K562 (cell line): ENCODE measurements around the gene TMEM164. TPM values are rescaled to one million over a fixed set of nuclear protein-coding genes. Genes with fewer than 3 reads are reported as not detected.

Experiments
- ATAC-seq: fragments of 200-7000 bp; cut with Tn5 transposase; 3 replicates; pipeline ENCODE4 v1.9.1; 2020; ENCODE audit warnings: moderate library complexity
- BruUV-seq: library from RNA; stranded (reverse); fragments of 400-500 nt; replicated peaks from 2 replicates; lab custom pipeline; 2021; lab: Mats Ljungman, UMichigan
- CTCF ChIA-PET: fragments of 300-600 bp; formaldehyde crosslinking; extraction: SDS; loops from one replicate; lab custom pipeline; 2021; ENCODE audit warnings: low intra/inter-chr PET ratio; lab: Yijun Ruan, JAX
- POLR2A ChIA-PET: fragments of 300-600, 350-650 bp; sonication (Branson Sonifier 250); formaldehyde crosslinking; extraction: SDS; loops from one replicate; lab custom pipeline; 2021; ENCODE audit warnings: antibody characterized with exemption, inconsistent platforms; lab: Yijun Ruan, JAX
- DNase-seq, 4 experiments: peaks; one replicate each; pipeline versions ENCODE4 v3.0.0 to v3.0.0-alpha.2; 2011 to 2018; ENCODE audit warnings: low spot score in 3 of 4, mixed read lengths in 3 of 4; ENCODE audit errors: extremely low read depth in 1 of 4
- FAIRE-seq: peaks from 2 replicates; lab custom pipeline; 2011; peaks lifted over from hg19 to GRCh38; lab: Jason Lieb, UNC
- H2AFZ ChIP-seq: 2 replicates; pipeline ENCODE4 v1.6.0; 2011; ENCODE audit warnings: low read depth, low read length, control low read depth, inconsistent platforms
- H3K27ac ChIP-seq: fragments of 200-600 bp; 3 replicates; pipeline ENCODE4 v1.8.0; 2011; ENCODE audit warnings: low read depth, mild to moderate bottlenecking, control low read depth, inconsistent platforms, low read length, moderate library complexity, mixed read lengths; ENCODE audit errors: extremely low read depth
- H3K27me3 ChIP-seq, 2 experiments: fragments of 300-600 bp in 1 of 2; 2 replicates in 1 of 2; 3 replicates in 1 of 2; pipeline versions ENCODE4 v1.6.0 to v1.8.0; 2011; ENCODE audit warnings: inconsistent platforms in 2 of 2, low read length in 2 of 2, mild to moderate bottlenecking in 1 of 2, mixed read lengths in 1 of 2, moderate library complexity in 1 of 2; ENCODE audit not compliant: control insufficient read depth in 2 of 2, insufficient read depth in 2 of 2
- H3K36me3 ChIP-seq: fragments of 300-600 bp; 3 replicates; pipeline ENCODE4 v1.8.0; 2011; ENCODE audit warnings: mild to moderate bottlenecking, low read length, inconsistent platforms; ENCODE audit not compliant: control insufficient read depth, insufficient read depth
- H3K4me1 ChIP-seq, 2 experiments: fragments of 200-600 bp in 1 of 2; replicated peaks in 1 of 2; 2 replicates in 1 of 2; 3 replicates in 1 of 2; pipeline versions ENCODE4 v1.5.1 to v1.8.0; 2011; ENCODE audit warnings: inconsistent platforms in 2 of 2, low read length in 2 of 2, mild to moderate bottlenecking in 1 of 2, mixed read lengths in 1 of 2, moderate library complexity in 1 of 2; ENCODE audit not compliant: control insufficient read depth in 2 of 2, insufficient read depth in 2 of 2
- H3K4me2 ChIP-seq: 2 replicates; pipeline ENCODE4 v1.6.1; 2011; ENCODE audit warnings: low read length, control low read depth, inconsistent platforms, mixed read lengths; ENCODE audit not compliant: insufficient read depth
- H3K4me3 ChIP-seq: fragments of 200-600 bp; sonication (generic), shearing (Covaris generic); 2 replicates; pipeline ENCODE4 v1.5.1; 2016; ENCODE audit warnings: control low read depth, inconsistent platforms
- H3K79me2 ChIP-seq: fragments of 200-600 bp; 3 replicates; pipeline ENCODE4 v1.8.0; 2011; ENCODE audit warnings: low read length, inconsistent platforms; ENCODE audit not compliant: control insufficient read depth, insufficient read depth
- H3K9ac ChIP-seq, 2 experiments: 2 replicates each; pipeline versions ENCODE4 v1.6.0 to v1.6.1; 2011; ENCODE audit warnings: low read depth in 2 of 2, low read length in 2 of 2, control low read depth in 1 of 2, inconsistent platforms in 1 of 2, mild to moderate bottlenecking in 1 of 2, mixed read lengths in 1 of 2; ENCODE audit not compliant: insufficient read depth in 1 of 2
- H3K9me1 ChIP-seq: one replicate; pipeline ENCODE4 v1.6.0; 2011; ENCODE audit warnings: inconsistent platforms, mild to moderate bottlenecking, low read length, moderate library complexity; ENCODE audit not compliant: control insufficient read depth, insufficient read depth
- H3K9me3 ChIP-seq: replicated peaks from 2 replicates; pipeline ENCODE4 v1.5.1; 2011; ENCODE audit warnings: low read depth, low read length, inconsistent platforms; ENCODE audit not compliant: control insufficient read depth, insufficient read depth
- H4K20me1 ChIP-seq: replicated peaks from 2 replicates; pipeline ENCODE4 v1.6.1; 2011; ENCODE audit warnings: low read length, inconsistent platforms, mixed read lengths; ENCODE audit not compliant: control insufficient read depth, insufficient read depth
- HLTF ChIP-seq: fragments of 450-650 bp; IDR thresholded peaks from 2 replicates; pipeline ENCODE4 v1.6.1; 2016
- HNRNPUL1 ChIP-seq: fragments of 200-400 bp; formaldehyde crosslinking; IDR thresholded peaks from 2 replicates; pipeline ENCODE4 v1.6.1; 2017; ENCODE audit warnings: low read length
- KLF16 ChIP-seq: IDR thresholded peaks from 2 replicates; pipeline ENCODE4 v1.6.1; 2016; ENCODE audit warnings: antibody characterized with exemption
- NONO ChIP-seq, 2 experiments: fragments of 200-400 bp in 1 of 2; fragments of 450-650 bp in 1 of 2; formaldehyde crosslinking in 1 of 2; IDR thresholded peaks; 2 replicates each; pipeline ENCODE4 v1.6.1; 2017; ENCODE audit warnings: low read depth in 2 of 2, mild to moderate bottlenecking in 2 of 2, moderate library complexity in 2 of 2, low read length in 1 of 2
- NR2C2 ChIP-seq, 2 experiments: fragments of 200-800 bp in 1 of 2; sonication (Bioruptor generic) in 1 of 2; sonication (generic) in 1 of 2; formaldehyde crosslinking in 1 of 2; IDR thresholded peaks; 2 replicates each; pipeline versions ENCODE4 v1.6.1 to v1.8.0; 2016 to 2022; ENCODE audit warnings: mild to moderate bottlenecking in 1 of 2, missing compliant biosample characterization in 1 of 2, missing genetic modification characterization in 1 of 2, missing genetic modification reagents in 1 of 2
- ZNF785 ChIP-seq: fragments of 250-450 bp; sonication (Bioruptor Pico); IDR thresholded peaks from 2 replicates; pipeline ENCODE4 v1.4.0; 2020; ENCODE audit warnings: mild to moderate bottlenecking
- WGBS: fragments of 100-300 bp; shearing (Covaris generic); methylation state at CpG from one replicate; pipeline ENCODE4 v1.1.6; 2016; ENCODE audit warnings: low coverage, mixed read lengths; ENCODE audit not compliant: insufficient coverage; ENCODE audit errors: missing lambda C conversion rate; 5-methylcytosine and 5-hydroxymethylcytosine counted together
- in situ Hi-C: fragments of 300-500 bp; cut with MboI; formaldehyde crosslinking; loops from 4 replicates; pipeline ENCODE4 v1.15.0; 2018; ENCODE audit warnings: inconsistent platforms, mixed read lengths
- intact Hi-C: fragments of 100-400 bp; cut with micrococcal nuclease; formaldehyde crosslinking; loops from 2 replicates; pipeline ENCODE4 v1.14.2; 2022
- polyA plus RNA-seq, 8 experiments: library from polyadenylated mRNA; depleted of rRNA in 4 of 8; stranded (reverse) in 5 of 8; unstranded in 3 of 8; fragments of >200 nt; fragmentation: Nextera tagmentation in 2 of 8; fragmentation: Illumina TruSeq in 1 of 8; extraction: Ambion mirVana in 2 of 8; extraction: Trizol in 1 of 8; gene quantifications; 2 replicates each; pipeline versions ENCODE4 v1.2.1 to v1.2.3, GENCODE V29; 2011 to 2014; ENCODE audit warnings: inconsistent platforms in 1 of 8, missing spikeins in 1 of 8
- total RNA-seq, 7 experiments: library from RNA; depleted of rRNA in 6 of 7; stranded (reverse); fragments of >200 nt in 6 of 7; fragmentation: Illumina TruSeq in 2 of 7; extraction: Trizol in 2 of 7; gene quantifications; 2 replicates each; pipeline versions ENCODE4 v1.2.1 to v1.2.3, GENCODE V29; 2011 to 2021; ENCODE audit warnings: low replicate concordance in 1 of 7
- TF ChIP-seq, protein P1 (sequence below): fragments of 250-450 bp; sonication (Bioruptor Pico); IDR thresholded peaks from 2 replicates; pipeline ENCODE4 v1.8.0; 2021; ENCODE audit warnings: borderline replicate concordance, mild to moderate bottlenecking, moderate library complexity; ENCODE audit not compliant: poor library complexity, severe bottlenecking
- TF ChIP-seq, protein P2 (sequence below): fragments of 250-450 bp; sonication (Bioruptor Pico); IDR thresholded peaks from 2 replicates; pipeline ENCODE4 v1.5.0; 2020; ENCODE audit warnings: mild to moderate bottlenecking

Gene TMEM164
- total and polyA plus RNA-seq, 9 of the 15 experiments (the other 6 are each of a cell fraction or from before 2014, with no cell fraction given): 2.4 to 57.3 (median 23.1) TPM

DNA sequence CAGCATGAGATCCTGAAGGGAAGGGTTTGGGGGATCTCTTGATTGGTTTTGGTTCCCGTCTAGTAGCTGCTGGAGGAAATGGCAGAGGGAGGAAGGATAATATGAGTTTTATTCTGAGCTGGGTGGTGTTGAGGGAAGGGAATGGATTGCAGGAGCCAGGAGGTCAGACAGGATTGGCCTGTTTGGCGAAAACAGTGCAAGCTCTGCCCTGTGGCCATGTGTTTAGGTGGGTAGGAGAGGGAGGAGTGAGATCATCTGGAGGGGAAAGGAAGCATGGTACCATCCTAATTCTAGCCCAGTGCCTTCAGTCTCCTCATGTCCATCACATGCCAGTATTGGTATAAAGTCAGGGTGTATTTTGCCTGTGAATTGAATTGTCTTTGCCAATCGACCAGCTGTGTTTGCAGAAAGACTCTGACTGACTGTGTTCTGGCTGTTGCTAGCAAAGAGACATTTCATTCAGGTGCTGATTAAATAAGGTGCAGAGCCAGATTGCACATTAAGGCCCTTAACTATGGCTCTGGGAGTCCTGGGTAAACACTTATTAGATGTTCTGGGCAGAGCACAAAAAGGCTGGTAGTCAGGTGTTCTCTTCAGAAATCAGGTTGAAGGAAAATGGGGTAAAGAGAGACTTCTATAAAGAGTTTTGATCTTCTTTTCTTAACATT lies 10.0 kb downstream of the TMEM164 start:
- intact Hi-C loops (no loop called here), in situ Hi-C loops (no loop called here)
- POLR2A ChIA-PET: interaction anchor here (0.6 to 1.4 kb wide), 2 partner anchors 10 to 11 kb away, joined by 3 to 5 read pairs; partner anchors contain the start of gene TMEM164
- Histone ChIP-seq H2AFZ (no peak overlapping the region), H3K9me1 (no peaks in the 10 kb centered on the region), H3K79me2 (peaks cover 78% of the 10 kb centered on the region), H3K27me3 (no peaks in the 10 kb centered on the region), H3K27ac (no peak overlapping the region), H3K9me3 (no peaks in the 10 kb centered on the region), H3K36me3 (peaks cover 78% of the 10 kb centered on the region), H3K4me3 (no peak overlapping the region), H3K9ac (no peak overlapping the region), H4K20me1 (0 out of 2 replicates have a peak, but pooled peaks cover 6% of the 10 kb centered on the region), H3K4me2 (no peak overlapping the region), H3K4me1 (peaks cover 3 to 6% of the 10 kb centered on the region in 2 experiments; a peak in 2 of 5 replicates)
- 43% methylated on average over 2 of the region's 3 CpGs for WGBS
- ATAC-seq: no peak
- no peak for TF ChIP-seq KLF16
- TF ChIP-seq ZNF785 (CRISPR knock-in tag): no peak
- BruUV-seq: no TSS peak
- FAIRE-seq: no peak
- CTCF ChIA-PET: no interaction called here
- no peak for DNase-seq

DNA sequence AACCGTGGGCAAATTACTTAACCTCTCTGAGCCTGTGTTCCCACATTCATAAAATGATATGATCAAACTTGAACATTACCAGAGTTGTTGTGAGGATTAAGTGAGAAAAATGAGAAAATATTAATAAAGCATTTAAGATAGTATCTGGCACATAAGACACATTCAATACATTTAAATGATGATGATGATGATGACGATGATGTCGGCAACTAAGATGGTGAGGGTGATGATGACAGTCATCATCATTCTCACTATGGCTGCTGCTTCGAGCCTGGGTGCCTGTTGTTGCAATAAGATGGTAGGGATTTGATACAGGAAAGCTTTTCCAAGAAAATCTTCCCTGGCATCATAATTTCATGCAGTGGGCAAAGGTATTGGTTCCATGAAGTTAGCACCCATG lies 11.1 kb downstream of the TMEM164 start:
- H2AFZ ChIP-seq: no peak overlapping the region
- WGBS: 92% methylated on average over 4 of the region's 4 CpGs
- ChIA-PET POLR2A (interaction anchor here (1.4 to 2.2 kb wide), 3 partner anchors 12 to 16 kb away, joined by 4 to 5 read pairs (median 5); partner anchors contain the start of gene TMEM164), CTCF (no interaction called here)
- TF ChIP-seq NR2C2 (CRISPR knock-in tag; IDR thresholded peaks at IDR 0.05) (no peak), NR2C2 (tag; IDR thresholded peaks at IDR 0.05) (no peak), NONO (IDR thresholded peaks at IDR 0.05; ENCODE audit: low read depth in 2 of 2, low read length in 1 of 2) (no peak), HLTF (no peak), HNRNPUL1 (no peak)
- TF ChIP-seq, protein P1, sequence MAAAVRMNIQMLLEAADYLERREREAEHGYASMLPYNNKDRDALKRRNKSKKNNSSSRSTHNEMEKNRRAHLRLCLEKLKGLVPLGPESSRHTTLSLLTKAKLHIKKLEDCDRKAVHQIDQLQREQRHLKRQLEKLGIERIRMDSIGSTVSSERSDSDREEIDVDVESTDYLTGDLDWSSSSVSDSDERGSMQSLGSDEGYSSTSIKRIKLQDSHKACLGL: no peak
- TF ChIP-seq, protein P2, sequence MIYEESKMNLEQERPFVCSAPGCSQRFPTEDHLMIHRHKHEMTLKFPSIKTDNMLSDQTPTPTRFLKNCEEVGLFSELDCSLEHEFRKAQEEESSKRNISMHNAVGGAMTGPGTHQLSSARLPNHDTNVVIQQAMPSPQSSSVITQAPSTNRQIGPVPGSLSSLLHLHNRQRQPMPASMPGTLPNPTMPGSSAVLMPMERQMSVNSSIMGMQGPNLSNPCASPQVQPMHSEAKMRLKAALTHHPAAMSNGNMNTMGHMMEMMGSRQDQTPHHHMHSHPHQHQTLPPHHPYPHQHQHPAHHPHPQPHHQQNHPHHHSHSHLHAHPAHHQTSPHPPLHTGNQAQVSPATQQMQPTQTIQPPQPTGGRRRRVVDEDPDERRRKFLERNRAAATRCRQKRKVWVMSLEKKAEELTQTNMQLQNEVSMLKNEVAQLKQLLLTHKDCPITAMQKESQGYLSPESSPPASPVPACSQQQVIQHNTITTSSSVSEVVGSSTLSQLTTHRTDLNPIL: no peak
- H3K36me3 ChIP-seq: peaks cover 78% of the 10 kb centered on the region
- no peak for DNase-seq
- no peak overlapping the region for H3K4me3 ChIP-seq
- intact Hi-C loops: no loop called here
- no TSS peak for BruUV-seq
- no peak overlapping the region for H3K27ac ChIP-seq
- H3K4me2 ChIP-seq: no peak overlapping the region
- H3K79me2 ChIP-seq: peaks cover 70% of the 10 kb centered on the region
- no peaks in the 10 kb centered on the region for H3K9me3 ChIP-seq
- H3K9me1 ChIP-seq: no peaks in the 10 kb centered on the region
- 0 out of 2 replicates have a peak, but pooled peaks cover 6% of the 10 kb centered on the region for H4K20me1 ChIP-seq
- ATAC-seq: no peak
- peaks cover 2 to 3% of the 10 kb centered on the region in 2 experiments; a peak in 2 of 5 replicates for H3K4me1 ChIP-seq
- in situ Hi-C loops: no loop called here
- H3K9ac ChIP-seq: no peak overlapping the region
- no peaks in the 10 kb centered on the region for H3K27me3 ChIP-seq
- no peak for FAIRE-seq
